MM.1S (cell line): ENCODE measurements around the gene MADD.

ENCODE experiments used
- DNase-seq: peaks from one replicate; pipeline ENCODE4 v3.0.0-alpha.2; 2015
- H2AFZ ChIP-seq: fragments of 300-600 bp; sonication (generic); 2 replicates; pipeline ENCODE4 v1.6.0; 2016; ENCODE audit warnings: antibody characterized with exemption, low read length
- H3F3A ChIP-seq: fragments of 300-600 bp; sonication (generic); 2 replicates; pipeline ENCODE4 v1.6.1; 2016; ENCODE audit warnings: mild to moderate bottlenecking, antibody characterized with exemption, low read length, moderate library complexity, mixed read lengths; ENCODE audit not compliant: insufficient read depth
- H3K27ac ChIP-seq: fragments of 300-600 bp; sonication (generic); 2 replicates; pipeline ENCODE4 v1.5.1; 2016; ENCODE audit warnings: mild to moderate bottlenecking, low read length
- H3K27me3 ChIP-seq: fragments of 300-600 bp; sonication (generic); replicated peaks from 2 replicates; pipeline ENCODE4 v1.6.0; 2016; ENCODE audit warnings: low read length; ENCODE audit not compliant: insufficient read depth
- H3K36me3 ChIP-seq: fragments of 300-600 bp; sonication (generic); replicated peaks from 2 replicates; pipeline ENCODE4 v1.6.1; 2016; ENCODE audit warnings: mild to moderate bottlenecking, low read length, mixed read lengths; ENCODE audit not compliant: insufficient read depth
- H3K4me1 ChIP-seq: fragments of 300-600 bp; sonication (generic); 2 replicates; pipeline ENCODE4 v1.6.1; 2016; ENCODE audit warnings: low read length, mixed read lengths
- H3K4me2 ChIP-seq: fragments of 300-600 bp; sonication (generic); 2 replicates; pipeline ENCODE4 v1.6.0; 2016; ENCODE audit warnings: low read depth, low read length
- H3K4me3 ChIP-seq: fragments of 300-600 bp; sonication (generic); 2 replicates; pipeline ENCODE4 v1.5.1; 2016; ENCODE audit warnings: low read length, mixed read lengths
- H3K79me2 ChIP-seq: fragments of 300-600 bp; sonication (generic); 2 replicates; pipeline ENCODE4 v1.6.1; 2016; ENCODE audit warnings: mixed run types, low read length, mixed read lengths
- H3K9ac ChIP-seq: fragments of 300-600 bp; sonication (generic); 2 replicates; pipeline ENCODE4 v1.6.1; 2016; ENCODE audit warnings: low read length, mixed read lengths
- H3K9me2 ChIP-seq: fragments of 300-600 bp; sonication (generic); replicated peaks from 2 replicates; pipeline ENCODE4 v1.6.1; 2016; ENCODE audit warnings: mild to moderate bottlenecking, low read length, mixed read lengths; ENCODE audit not compliant: insufficient read depth
- H3K9me3 ChIP-seq: fragments of 300-600 bp; sonication (generic); replicated peaks from 2 replicates; pipeline ENCODE4 v1.6.1; 2016; ENCODE audit warnings: mild to moderate bottlenecking, low read length, mixed read lengths; ENCODE audit not compliant: insufficient read depth
- H4K20me1 ChIP-seq: fragments of 300-600 bp; sonication (generic); 2 replicates; pipeline ENCODE4 v1.6.1; 2016; ENCODE audit warnings: mild to moderate bottlenecking, low read length, moderate library complexity, mixed read lengths; ENCODE audit not compliant: insufficient read depth
- CTCF ChIP-seq: fragments of 300-600 bp; sonication (generic); IDR thresholded peaks from 2 replicates; pipeline ENCODE4 v1.5.1; 2016; ENCODE audit warnings: antibody characterized with exemption, low read length, mixed read lengths
- EZH2 ChIP-seq: fragments of 300-600 bp; sonication (generic); optimal IDR thresholded peaks from 2 replicates; pipeline ENCODE3; 2017; ENCODE audit warnings: low read depth, mild to moderate bottlenecking, antibody characterized with exemption, low read length, mixed read lengths
- EZH2phosphoT487 ChIP-seq: fragments of 300-600 bp; sonication (generic); IDR thresholded peaks from 2 replicates; pipeline ENCODE4 v1.6.1; 2018; ENCODE audit warnings: antibody characterized with exemption, low read length

The MADD gene

GRCh38 chr11:47285969-47286770 lies 16.2 kb downstream of the MADD start:
- Histone ChIP-seq H3K4me2 (no peak overlapping the region), H3K9me3 (no peaks in the 10 kb centered on the region), H3F3A (no peaks in the 10 kb centered on the region), H3K9ac (no peak overlapping the region), H3K9me2 (no peaks in the 10 kb centered on the region), H3K4me1 (no peaks in the 10 kb centered on the region), H2AFZ (no peak overlapping the region), H3K79me2 (no peaks in the 10 kb centered on the region), H3K27me3 (no peaks in the 10 kb centered on the region), H4K20me1 (no peaks in the 10 kb centered on the region), H3K27ac (no peak overlapping the region), H3K4me3 (no peak overlapping the region), H3K36me3 (peaks cover 16% of the 10 kb centered on the region; the same call in 1 of the 2 replicates)
- TF ChIP-seq EZH2phosphoT487 (no peak), CTCF (no peak), EZH2 (no peak)
- DNase-seq = no peak

- H3K9me2 ChIP-seq = no peaks in the 10 kb centered on the region
These were observed 18.1 kb downstream of the MADD start for GRCh38 chr11:47288066-47288465.

GRCh38 chr11:47289856-47290255 lies 19.9 kb downstream of the MADD start:
- 0 out of 2 replicates have a peak, but pooled peaks cover 3% of the 10 kb centered on the region for H3K36me3 ChIP-seq
- H3K4me3 ChIP-seq = no peak overlapping the region

More at GRCh38 chr11:47288066-47288465, 18.1 kb downstream of the MADD start:
- Histone ChIP-seq H3K9me3 (no peaks in the 10 kb centered on the region), H3K79me2 (no peaks in the 10 kb centered on the region), H3K4me2 (no peak overlapping the region), H4K20me1 (no peaks in the 10 kb centered on the region), H3K9ac (no peak overlapping the region), H3K27ac (no peak overlapping the region), H3K27me3 (no peaks in the 10 kb centered on the region), H3K4me3 (no peak overlapping the region), H3F3A (no peaks in the 10 kb centered on the region), H3K36me3 (peaks cover 8% of the 10 kb centered on the region; the same call in 1 of the 2 replicates), H3K4me1 (no peaks in the 10 kb centered on the region), H2AFZ (no peak overlapping the region)
- TF ChIP-seq EZH2phosphoT487 = no peak
- no peak for TF ChIP-seq EZH2
- TF ChIP-seq CTCF = no peak
- no peak for DNase-seq

More at GRCh38 chr11:47289856-47290255, 19.9 kb downstream of the MADD start:
- no peak overlapping the region for H3K4me2 ChIP-seq
- no peaks in the 10 kb centered on the region for H4K20me1 ChIP-seq
- H3F3A ChIP-seq = no peaks in the 10 kb centered on the region
- DNase-seq = no peak
- TF ChIP-seq CTCF (no peak), EZH2 (no peak), EZH2phosphoT487 (no peak)
- H3K4me1 ChIP-seq = no peaks in the 10 kb centered on the region
- no peak overlapping the region for H2AFZ ChIP-seq
- H3K9me2 ChIP-seq = no peaks in the 10 kb centered on the region
- H3K27ac ChIP-seq = no peak overlapping the region
- no peaks in the 10 kb centered on the region for H3K9me3 ChIP-seq
- H3K27me3 ChIP-seq = no peaks in the 10 kb centered on the region
- H3K79me2 ChIP-seq = no peaks in the 10 kb centered on the region
- H3K9ac ChIP-seq = no peak overlapping the region
